ENCODE results near the gene JARID2. TPM values are rescaled to one million over a fixed set of nuclear protein-coding genes. Genes with fewer than 3 reads are reported as not detected.
A peak's percentile ranks its signal among the peaks of the same experiment; 100 is the strongest.

Gene JARID2
- polyA plus RNA-seq, 1 donor: 16.2 TPM

- no peak for DNase-seq
Measured at GRCh38 chr6:15247500-15248450, 1.9 kb downstream of the JARID2 start.

GRCh38 chr6:15248451-15249370 is 2.8 kb downstream of the JARID2 start:
- DNase-seq: peak; percentile 97

- DNase-seq: no peak
Measured at GRCh38 chr6:15249371-15250019, 3.6 kb downstream of the JARID2 start.

GRCh38 chr6:15250187-15251168 is 4.6 kb downstream of the JARID2 start:
- no peak for DNase-seq

- no peak for DNase-seq
Measured at GRCh38 chr6:15252195-15252594, 6.3 kb downstream of the JARID2 start.

GRCh38 chr6:15253203-15254022 is 7.5 kb downstream of the JARID2 start:
- DNase-seq: no peak

- no peak for DNase-seq
Measured at GRCh38 chr6:15254070-15254975, 8.5 kb downstream of the JARID2 start.

- DNase-seq: no peak
Measured at GRCh38 chr6:15255481-15255880, 9.6 kb downstream of the JARID2 start.

GRCh38 chr6:15255909-15256395 is 10.1 kb downstream of the JARID2 start:
- no peak for DNase-seq

- DNase-seq: no peak
Measured at GRCh38 chr6:15256538-15257271, 10.8 kb downstream of the JARID2 start.

GRCh38 chr6:15257357-15258132 is 11.7 kb downstream of the JARID2 start:
- no peak for DNase-seq

GRCh38 chr6:15259766-15260098 is 13.9 kb downstream of the JARID2 start:
- DNase-seq: no peak

- DNase-seq: no peak
Measured at GRCh38 chr6:15260099-15260821, 14.4 kb downstream of the JARID2 start.

GRCh38 chr6:15263780-15264374 is 18.0 kb downstream of the JARID2 start:
- no peak for DNase-seq

GRCh38 chr6:15264412-15264811 is 18.5 kb downstream of the JARID2 start:
- no peak for DNase-seq

- peak; percentile 73 for DNase-seq
Measured at GRCh38 chr6:15264902-15265761, 19.3 kb downstream of the JARID2 start.

Measured in hindlimb muscle (tissue), 1 donor.